NCI-H2227 treated with DMSO at 0.1 percent for 48 hours (cell line): ENCODE results near the gene HSD11B1.

ENCODE experiments used
- DNase-seq: peaks from one replicate; lab custom pipeline; 2025; lab: John Stamatoyannopoulos, UW

Gene HSD11B1

GRCh38 chr1:209704584-209704983 is at the start of gene HSD11B1:
Gene HSD11B1 (plus strand): TSS chr1:209704846. CDS start chr1:209704943, 97 bp downstream.
- DNase-seq, result no peak

- DNase-seq, result no peak
Observed at GRCh38 chr1:209655411-209656231, 49.0 kb upstream of the HSD11B1 start.

GRCh38 chr1:209657140-209657879 is 47.3 kb upstream of the HSD11B1 start:
- no peak for DNase-seq

GRCh38 chr1:209657918-209658317 is 46.7 kb upstream of the HSD11B1 start:
- no peak for DNase-seq

- no peak for DNase-seq
Observed at GRCh38 chr1:209659909-209660308, 44.7 kb upstream of the HSD11B1 start.

- DNase-seq, result no peak
Observed at GRCh38 chr1:209661071-209661470, 43.6 kb upstream of the HSD11B1 start.

GRCh38 chr1:209662879-209663327 is 41.7 kb upstream of the HSD11B1 start:
- no peak for DNase-seq

GRCh38 chr1:209667103-209667502 is 37.5 kb upstream of the HSD11B1 start:
- no peak for DNase-seq

GRCh38 chr1:209667708-209668107 is 36.9 kb upstream of the HSD11B1 start:
- DNase-seq, result no peak

- DNase-seq, result no peak
Observed at GRCh38 chr1:209670441-209671082, 34.1 kb upstream of the HSD11B1 start.

- no peak for DNase-seq
Observed at GRCh38 chr1:209672705-209673630, 31.7 kb upstream of the HSD11B1 start.

GRCh38 chr1:209673631-209674417 is 30.8 kb upstream of the HSD11B1 start:
- DNase-seq, result no peak

- DNase-seq, result no peak
Observed at GRCh38 chr1:209674957-209675564, 29.6 kb upstream of the HSD11B1 start, which contains the start of gene G0S2. Gene G0S2 (plus strand): TSS chr1:209675412. CDS start chr1:209675685, 273 bp downstream.

GRCh38 chr1:209675565-209676154 is 29.0 kb upstream of the HSD11B1 start:
- peak; percentile 46 for DNase-seq

GRCh38 chr1:209678981-209679539 is 25.6 kb upstream of the HSD11B1 start:
- DNase-seq, result no peak

- no peak for DNase-seq
Observed at GRCh38 chr1:209685821-209686220, 18.8 kb upstream of the HSD11B1 start.

- no peak for DNase-seq
Observed at GRCh38 chr1:209686322-209686721, 18.3 kb upstream of the HSD11B1 start.

GRCh38 chr1:209688746-209689234 is 15.9 kb upstream of the HSD11B1 start:
- no peak for DNase-seq

GRCh38 chr1:209689477-209689876 is 15.2 kb upstream of the HSD11B1 start:
- no peak for DNase-seq
